ENCODE data around the gene OTOG.
"Not testable (repeated sequence)": the region's sequence is repeated elsewhere in the genome, so short reads cannot be mapped to it uniquely, and the experiment has no call there.

OTOG gene

DNA sequence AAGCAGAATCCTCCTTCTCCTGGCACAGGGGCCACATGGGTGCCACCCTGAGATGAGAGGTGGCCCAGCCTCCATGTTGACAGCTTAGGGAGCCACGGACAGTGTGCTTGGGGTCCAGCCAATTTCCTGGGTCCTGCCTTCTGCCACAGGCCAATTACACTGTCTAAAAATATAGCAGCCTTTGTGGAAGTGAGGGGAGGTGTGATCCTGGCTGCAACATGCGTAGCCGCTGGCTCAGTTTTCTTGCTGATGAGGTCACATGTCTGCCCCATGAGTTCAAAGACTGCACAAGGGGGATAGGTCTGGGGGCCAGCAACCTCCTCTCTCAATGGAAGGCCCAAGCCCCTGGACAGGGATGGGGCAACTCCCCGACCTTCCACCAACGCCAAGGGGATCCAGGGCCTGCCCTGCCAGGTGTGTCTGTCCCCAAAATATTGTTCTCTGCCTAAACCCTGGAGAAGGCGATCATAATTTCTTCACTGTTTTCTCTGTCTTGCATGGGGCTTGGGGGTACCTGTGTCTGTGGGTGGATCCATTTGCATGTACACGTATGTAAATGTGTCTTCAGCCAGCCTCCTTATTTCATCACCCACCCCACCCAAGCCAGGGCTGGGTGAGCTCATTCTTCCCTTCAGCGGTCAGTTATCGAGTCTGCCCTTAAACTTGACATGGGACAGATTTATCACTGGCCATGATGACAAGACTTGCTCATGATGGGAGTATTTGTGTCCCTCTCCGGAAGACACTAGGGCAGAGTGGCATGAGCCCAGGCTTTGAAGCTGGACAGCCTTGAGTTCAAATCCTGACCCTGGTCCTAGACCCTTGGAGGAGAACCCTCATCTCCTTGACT, 59.4 kb downstream of the OTOG start:
- DNase-seq, result no peak

DNA sequence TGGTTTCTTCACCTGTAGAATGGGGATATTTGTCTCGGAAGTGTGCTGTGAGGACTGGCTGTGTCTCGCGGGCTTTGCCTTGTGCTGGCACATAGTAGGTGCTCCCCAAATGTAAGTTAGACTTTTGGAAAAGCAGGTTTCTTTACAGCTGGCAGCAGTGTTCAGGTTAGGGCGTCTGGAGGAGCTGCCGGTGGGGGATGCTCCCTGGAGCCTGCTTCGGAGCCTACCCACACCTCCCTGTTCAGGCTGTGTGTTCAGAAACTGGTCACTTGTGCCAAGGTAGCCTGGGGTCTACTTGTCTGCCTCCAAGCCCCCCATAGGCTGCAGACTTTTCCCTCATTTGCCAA, 60.0 kb downstream of the OTOG start:
- DNase-seq, result no peak

DNA sequence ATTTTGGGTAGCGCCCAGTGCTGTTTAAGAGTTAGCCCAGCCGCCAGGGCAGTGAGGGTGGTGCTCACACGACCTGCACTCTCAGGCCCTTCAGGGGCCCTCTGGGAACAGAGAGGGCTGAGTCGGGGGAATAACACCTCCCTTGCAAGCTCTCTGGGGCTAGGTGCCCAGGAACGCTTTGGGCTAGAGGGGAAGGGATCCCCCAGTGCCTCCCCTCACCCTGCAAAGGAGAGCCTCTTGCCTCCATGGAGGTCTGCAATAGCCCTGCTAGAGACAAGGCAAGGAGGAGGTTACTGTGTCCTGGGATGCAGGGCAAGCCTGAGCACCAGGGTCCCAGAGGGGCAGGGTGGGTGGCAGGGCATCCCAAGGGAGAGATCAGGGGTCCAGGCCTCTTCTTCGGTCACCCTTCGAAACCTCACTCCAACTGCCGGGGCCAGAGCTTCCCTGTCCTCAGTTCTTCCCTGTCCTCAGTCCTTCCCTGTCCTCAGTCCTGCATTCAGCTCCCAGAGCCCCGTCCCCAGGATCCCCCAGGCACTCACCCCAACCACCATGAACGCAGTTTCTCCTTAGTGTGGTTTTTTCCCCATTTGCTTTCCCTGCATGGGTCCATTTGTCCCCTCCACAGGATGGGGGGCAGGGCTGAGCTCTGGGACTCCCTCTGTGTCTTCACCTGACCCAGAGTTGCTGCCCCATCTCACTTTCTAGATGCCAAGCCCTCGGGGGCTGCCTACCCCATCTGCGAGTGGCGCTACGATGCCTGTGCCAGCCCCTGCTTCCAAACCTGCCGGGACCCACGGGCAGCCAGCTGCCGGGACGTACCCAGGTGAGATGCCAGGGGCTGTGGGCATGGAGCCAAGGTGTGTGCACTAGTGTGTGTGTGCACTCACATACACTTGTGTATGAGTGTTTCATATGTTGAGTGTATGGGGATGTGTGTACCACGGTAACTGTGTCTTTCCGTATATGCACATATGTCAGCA, 60.8 kb downstream of the OTOG start:
- DNase-seq, result no peak

DNA sequence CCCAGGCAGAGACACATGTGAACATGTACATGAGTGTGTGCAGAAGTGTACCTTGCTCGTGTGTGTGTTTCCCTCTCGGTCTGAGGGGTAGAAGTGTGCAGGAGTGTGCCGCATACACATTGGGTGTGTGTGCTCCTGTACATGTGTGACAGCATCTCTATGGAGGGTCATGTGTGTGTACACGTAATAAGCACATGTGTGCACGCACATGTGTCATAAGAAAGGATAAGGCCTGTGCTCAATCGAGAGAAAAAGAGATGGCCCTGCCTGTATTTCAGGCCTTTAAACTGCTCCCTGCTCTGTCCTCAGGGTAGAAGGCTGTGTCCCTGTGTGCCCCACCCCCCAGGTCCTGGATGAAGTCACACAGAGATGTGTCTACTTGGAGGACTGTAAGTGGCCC, 61.8 kb downstream of the OTOG start:
- DNase-seq, result no peak

DNA sequence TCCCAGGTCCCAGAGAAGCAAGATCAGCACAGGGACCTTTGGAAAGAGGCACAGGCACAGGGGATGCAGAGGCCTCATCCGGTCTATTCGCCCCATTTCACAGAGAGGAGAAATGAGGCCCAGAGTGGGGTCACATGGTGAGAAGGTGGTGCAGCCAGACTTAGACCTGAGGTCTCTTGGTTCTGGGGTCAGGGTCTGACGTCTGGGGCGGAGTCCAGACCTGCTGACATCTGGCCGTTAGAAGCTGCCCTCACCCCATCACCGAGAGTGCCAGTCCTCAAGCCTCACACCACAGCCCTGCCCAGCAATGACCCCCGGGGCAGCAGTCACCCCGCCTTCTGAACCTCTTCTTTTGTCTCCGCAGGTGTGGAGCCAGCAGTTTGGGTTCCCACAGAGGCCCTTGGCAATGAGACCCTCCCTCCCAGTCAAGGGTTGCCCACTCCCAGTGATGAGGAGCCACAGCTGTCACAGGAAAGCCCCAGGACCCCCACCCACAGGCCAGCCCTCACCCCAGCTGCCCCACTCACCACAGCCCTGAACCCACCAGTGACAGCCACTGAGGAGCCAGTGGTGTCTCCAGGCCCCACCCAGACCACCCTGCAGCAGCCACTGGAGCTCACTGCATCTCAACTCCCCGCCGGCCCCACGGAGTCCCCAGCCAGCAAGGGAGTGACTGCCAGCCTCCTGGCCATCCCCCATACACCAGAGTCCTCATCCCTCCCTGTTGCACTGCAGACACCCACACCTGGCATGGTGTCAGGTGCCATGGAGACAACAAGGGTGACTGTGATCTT, 62.4 kb downstream of the OTOG start:
- DNase-seq, result no peak

DNA sequence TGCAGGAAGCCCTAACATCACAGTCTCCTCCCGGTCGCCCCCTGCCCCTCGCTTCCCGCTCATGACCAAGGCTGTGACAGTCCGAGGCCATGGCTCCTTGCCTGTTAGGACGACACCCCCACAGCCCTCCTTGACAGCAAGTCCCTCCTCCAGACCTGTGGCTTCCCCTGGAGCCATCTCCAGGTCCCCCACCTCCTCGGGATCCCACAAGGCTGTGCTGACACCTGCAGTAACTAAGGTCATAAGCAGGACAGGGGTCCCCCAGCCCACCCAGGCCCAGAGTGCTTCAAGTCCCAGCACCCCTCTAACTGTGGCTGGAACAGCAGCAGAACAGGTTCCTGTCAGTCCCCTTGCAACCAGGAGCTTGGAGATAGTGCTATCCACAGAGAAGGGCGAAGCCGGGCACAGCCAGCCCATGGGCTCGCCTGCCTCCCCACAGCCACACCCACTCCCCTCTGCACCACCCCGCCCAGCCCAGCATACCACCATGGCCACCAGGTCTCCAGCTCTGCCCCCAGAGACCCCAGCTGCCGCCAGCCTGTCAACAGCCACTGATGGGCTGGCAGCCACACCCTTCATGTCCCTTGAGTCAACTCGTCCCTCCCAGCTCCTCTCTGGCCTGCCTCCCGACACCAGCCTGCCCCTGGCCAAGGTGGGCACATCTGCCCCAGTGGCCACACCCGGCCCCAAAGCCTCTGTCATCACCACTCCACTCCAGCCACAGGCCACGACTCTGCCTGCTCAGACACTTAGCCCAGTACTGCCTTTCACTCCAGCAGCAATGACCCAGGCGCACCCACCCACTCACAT, 63.2 kb downstream of the OTOG start:
- DNase-seq, result no peak

DNA sequence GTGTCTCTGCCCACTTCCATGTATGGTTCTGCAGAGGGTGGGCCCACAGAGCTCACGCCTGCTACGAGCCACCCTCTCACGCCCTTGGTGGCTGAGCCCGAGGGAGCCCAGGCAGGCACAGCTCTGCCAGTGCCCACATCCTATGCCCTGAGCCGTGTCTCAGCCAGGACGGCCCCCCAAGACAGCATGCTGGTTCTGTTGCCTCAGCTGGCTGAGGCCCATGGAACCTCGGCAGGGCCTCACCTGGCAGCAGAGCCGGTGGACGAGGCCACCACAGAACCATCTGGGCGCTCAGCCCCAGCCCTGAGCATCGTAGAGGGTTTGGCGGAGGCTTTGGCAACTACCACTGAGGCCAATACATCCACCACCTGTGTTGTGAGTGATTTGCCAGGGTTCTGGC, 64.0 kb downstream of the OTOG start:
- DNase-seq, result no peak

DNA sequence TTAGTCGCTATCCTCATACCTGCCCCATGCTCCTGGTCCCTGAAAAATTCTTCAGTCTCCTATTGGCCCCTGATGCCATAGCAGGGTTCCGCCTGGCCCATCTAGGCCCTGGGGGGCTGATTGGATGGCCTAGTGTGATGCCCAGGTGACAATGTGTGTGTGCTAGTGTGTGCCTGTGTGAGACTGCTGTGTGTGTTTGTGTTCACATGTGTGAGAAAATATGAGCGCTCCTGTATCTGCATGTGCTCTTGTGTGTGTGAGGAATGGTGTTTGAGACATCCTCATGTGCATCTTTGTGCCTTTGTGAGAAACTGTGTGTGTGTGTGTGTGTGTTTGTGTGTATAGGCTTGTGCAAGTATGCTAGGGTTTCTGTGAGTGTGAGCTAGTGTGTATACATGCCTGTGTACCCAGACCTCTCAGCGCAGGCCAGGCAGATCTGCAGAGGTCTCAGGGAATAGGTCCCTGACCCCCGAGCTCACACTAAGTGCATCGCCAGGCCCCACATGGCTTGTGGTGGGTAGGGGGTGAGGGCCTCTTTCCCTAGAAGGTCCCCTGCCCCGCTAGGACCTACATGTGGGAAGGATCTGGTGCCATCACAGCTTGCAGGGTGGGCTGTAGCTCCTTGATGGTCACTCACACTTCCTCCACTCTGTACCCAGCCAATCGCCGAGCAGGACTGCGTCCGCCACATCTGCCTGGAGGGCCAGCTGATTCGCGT, 64.6 kb downstream of the OTOG start:
- no peak for DNase-seq

DNA sequence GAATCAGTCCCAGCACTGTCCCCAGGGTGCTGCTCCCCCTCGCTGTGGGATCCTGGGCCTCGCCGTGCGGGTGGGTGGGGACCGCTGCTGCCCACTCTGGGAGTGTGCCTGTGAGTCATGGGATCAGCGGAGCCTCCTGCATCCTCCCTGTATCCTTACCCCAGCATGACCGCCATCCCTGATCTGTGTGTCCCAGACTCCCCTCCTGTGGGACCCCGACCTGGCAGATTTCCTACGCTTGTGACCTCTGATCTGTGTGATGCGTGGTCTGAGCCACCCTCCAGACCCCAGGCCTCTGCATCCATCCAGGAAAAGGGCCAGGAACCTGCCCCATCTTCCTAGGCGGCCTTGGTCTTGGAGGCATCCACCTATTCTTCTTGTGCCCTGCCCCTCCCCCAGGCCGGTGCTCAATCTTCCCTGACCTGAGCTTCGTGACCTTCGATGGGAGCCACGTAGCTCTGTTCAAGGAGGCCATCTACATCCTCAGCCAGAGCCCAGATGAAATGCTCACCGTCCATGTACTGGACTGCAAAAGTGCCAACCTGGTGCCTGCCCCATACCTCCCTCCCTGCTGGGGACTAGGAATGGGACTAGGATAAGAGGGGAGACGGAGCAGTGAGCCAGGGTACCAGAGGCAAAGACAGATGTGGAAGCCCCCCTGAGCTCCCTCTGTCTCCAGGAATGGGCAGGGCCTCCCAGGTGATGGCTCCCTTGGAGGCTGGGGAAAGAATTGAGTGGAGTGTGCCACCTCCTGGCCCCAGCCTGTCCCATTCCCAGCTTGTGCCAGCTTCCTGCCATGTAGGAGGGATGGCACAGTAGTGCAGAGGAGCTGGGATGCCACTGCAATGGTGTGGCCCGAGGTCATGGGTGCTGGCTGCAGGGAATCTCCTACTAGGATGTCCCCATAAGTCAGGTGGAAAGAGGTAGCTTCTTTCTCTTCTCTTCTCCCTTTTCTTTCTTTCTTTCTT, 65.4 kb downstream of the OTOG start:
- no peak for DNase-seq

DNA sequence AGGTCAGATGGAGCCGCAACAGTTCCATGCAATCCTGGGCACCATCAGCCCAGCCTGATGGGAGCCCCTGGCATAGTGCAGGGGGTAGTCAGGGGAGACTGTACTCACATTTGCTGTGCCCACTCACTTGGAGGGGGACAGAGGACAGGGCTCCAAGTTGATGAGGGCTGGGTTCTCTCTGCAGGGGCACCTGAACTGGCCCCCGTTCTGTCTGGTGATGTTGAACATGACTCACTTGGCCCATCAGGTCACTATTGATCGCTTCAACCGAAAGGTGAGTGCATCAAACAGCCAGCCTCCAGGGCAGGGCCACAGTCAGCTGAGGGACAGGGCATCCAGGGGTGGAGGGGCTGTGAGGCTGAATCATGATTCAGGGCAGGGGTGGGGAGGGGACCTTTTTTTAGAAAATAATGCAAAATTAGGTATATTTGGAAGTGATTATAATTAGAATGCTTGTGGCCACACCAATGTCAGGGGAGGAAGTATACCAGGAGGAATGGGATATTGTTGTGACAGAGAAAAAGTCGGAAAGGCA, 66.4 kb downstream of the OTOG start:
- no peak for DNase-seq

DNA sequence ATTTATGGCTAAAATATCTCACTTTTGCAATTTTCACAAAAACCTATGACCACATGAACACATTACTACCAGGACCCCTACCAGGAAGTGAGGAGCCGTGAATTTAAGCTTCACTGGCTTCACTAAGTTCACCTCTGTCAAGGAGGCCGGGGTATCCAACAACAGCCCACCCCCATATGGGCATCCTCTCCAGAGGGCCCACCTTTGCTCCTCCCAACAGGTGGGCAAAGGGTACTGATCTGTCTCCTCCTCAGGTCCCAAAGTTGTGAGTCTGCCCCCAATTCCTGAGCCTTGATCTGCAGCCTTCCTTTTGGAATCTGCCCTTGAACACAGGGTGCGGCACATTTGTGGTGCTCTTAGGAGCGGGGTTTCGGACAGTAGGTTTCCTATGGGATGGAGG, 66.9 kb downstream of the OTOG start:
- no peak for DNase-seq

DNA sequence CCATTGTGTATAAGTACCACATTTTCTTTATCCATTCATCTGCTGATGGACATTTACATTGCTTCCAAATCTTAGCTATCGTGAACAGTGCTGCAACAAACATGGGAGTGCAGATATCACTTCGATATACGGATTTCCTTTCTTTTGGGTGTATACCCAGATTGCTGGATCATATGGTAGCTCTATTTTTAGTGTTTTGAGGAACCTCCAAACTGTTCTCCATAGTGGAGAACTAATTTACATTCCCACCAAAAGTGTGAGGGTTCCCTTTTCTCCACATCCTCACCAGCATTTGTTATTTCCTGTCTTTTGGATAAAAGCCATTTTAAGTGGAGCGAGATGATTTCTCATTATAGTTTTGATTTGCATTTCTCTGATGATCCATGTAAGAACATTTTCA, 75.7 kb downstream of the OTOG start:
- DNase-seq, result not testable (repeated sequence)

DNA sequence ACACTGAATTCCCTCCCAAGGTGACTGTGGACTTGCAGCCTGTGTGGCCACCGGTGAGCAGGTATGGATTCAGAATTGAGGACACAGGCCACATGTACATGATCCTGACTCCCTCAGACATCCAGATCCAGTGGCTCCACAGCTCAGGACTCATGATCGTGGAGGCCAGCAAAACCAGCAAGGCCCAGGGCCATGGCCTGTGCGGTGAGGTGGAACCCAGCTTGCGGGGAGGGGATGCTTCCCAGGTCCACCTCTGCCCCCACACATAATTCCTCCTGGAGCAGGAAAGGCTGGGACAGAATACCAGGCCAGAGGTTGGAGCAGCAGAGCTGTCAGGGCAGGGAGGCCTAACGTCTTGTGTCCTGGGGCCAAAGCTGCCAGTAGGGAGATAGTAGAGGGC, 82.1 kb downstream of the OTOG start:
- no peak for DNase-seq

DNA sequence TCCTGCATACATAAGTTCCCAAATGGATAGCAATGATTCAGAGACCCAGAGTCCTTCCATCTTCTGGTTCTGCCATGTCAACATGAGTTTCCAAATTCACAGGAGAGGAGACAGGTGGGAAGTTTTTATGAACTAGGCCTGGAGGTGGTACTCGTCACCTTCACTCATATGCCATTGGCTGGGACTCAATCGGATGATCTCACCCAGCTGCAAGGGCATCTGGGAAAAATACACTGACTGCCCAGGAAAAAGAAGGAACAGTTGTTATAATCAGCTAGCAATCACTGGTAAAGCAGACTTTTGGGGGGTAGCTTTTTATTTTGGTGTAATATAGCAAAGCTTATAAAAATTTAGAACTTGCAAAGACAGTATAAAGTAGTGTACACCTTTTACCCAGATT, 83.9 kb downstream of the OTOG start:
- DNase-seq, result no peak

DNA sequence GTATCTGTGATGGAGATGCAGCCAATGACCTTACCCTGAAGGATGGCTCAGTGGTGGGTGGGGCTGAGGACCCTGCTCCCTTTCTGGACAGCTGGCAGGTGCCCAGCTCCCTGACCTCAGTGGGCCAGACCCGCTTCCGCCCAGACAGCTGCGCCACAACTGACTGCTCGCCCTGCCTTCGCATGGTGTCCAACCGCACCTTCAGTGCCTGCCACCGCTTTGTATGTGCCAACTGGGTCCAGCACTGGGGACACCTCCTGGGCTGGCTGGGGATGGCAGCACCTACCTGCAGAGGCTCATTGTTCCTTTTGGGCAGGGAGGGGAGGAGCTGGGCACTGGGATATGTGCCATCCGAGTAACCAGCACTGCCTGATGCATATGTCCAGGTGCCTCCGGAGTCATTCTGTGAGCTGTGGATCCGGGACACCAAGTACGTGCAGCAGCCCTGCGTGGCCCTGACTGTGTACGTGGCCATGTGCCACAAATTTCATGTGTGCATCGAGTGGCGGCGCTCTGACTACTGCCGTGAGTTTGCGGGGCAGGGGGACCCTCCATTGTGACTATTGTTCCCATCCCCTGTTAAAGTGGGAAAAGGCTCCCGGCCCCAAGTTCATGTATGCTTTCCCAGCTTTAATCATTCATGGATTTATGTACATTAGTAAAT, 84.8 kb downstream of the OTOG start:
- no peak for DNase-seq

DNA sequence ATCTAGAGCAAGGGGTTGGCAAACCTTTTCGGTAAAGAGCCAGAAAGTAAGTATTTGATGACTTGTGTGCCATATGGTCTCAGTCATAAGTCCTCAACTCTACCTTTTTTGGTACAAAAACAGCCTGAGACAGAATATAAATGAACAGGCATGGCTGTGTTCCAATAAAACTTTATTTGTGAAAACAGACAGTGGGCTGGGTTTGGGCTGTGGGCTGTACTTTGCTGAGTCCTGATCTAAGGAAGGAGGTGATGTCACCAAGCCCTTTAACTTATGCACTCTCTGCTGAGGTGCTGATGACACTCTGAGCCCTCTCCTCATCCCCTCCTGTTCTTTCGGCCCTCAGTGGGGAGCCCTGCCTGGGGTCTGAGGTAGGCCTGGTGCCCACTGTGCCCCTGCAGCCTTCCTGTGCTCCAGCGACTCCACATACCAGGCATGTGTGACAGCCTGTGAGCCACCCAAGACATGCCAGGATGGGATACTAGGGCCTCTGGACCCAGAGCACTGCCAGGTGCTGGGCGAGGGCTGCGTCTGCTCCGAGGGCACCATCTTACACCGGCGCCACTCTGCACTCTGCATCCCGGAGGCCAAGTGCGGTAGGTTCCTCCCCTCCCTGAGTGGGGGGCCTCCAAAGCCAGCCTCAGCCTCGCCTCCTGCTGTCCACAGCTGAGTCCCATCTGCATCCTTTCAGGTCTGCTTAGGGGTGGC, 86.4 kb downstream of the OTOG start:
- DNase-seq, result no peak

DNA sequence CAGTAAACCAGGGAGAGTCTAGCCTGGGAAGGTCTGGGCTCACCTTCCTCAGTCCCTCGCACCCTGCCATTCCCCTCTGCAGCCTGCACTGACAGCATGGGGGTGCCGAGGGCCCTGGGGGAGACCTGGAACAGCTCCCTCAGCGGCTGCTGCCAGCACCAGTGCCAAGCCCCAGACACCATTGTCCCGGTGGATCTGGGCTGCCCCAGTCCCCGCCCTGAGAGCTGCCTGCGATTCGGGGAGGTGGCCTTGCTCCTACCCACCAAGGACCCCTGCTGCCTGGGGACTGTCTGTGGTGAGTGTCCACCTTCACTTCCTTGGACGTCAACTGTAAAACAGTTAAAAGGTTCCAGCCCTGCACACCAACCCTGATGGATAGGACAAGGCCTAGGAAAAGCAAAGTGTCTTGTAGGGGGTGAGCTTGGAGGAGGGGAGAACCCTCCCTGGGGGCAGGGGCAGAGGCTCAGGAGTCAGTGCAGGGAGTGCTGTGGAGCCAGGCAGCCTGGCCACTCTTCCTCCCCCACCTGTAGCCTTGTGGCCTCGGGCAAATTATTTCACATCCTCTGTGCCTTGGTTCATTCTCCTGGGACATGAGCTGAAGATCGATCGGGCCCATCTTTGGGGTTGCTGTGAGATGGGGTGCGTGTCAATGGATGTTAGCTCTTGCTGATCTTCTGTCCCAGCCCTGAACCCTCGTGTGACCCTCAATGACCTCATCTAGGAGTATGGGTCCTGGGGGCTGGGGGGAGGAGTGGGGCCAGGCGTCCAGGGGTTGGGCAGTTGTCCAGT, 87.1 kb downstream of the OTOG start:
- no peak for DNase-seq

All from NCI-H345 (cell line).